Endodermal cell (in vitro differentiated cells): ENCODE results near the gene NT5DC1. TPM values are rescaled to one million over a fixed set of nuclear protein-coding genes. Genes with fewer than 3 reads are reported as not detected.

Experiments used
- DNase-seq: peaks from one replicate; pipeline ENCODE4 v3.0.0-alpha.2; 2017
- H3K27ac ChIP-seq: 2 replicates; pipeline ENCODE4 v1.5.1; 2013; ENCODE audit warnings: mild to moderate bottlenecking, low read depth, low read length, moderate library complexity
- H3K27me3 ChIP-seq: 2 replicates; pipeline ENCODE4 v1.6.1; 2013; ENCODE audit warnings: mild to moderate bottlenecking, low read length, moderate library complexity; ENCODE audit not compliant: insufficient read depth, control insufficient read depth, poor library complexity, severe bottlenecking
- H3K36me3 ChIP-seq: 2 replicates; pipeline ENCODE4 v1.7.0; 2013; ENCODE audit warnings: mild to moderate bottlenecking, low read length, moderate library complexity; ENCODE audit not compliant: control insufficient read depth, insufficient read depth
- H3K4me1 ChIP-seq: one replicate; pipeline ENCODE4 v1.7.0; 2013; ENCODE audit warnings: low read length; ENCODE audit not compliant: control insufficient read depth, insufficient read depth
- H3K4me3 ChIP-seq: 2 replicates; pipeline ENCODE4 v1.5.1; 2013; ENCODE audit warnings: mild to moderate bottlenecking, low read length, moderate library complexity
- H3K9ac ChIP-seq: 2 replicates; pipeline ENCODE4 v1.6.1; 2013; ENCODE audit warnings: mild to moderate bottlenecking, low read length, moderate library complexity; ENCODE audit not compliant: poor library complexity, severe bottlenecking; ENCODE audit errors: extremely low read depth
- H3K9me3 ChIP-seq: 2 replicates; pipeline ENCODE4 v1.6.1; 2013; ENCODE audit warnings: mild to moderate bottlenecking, low read length, moderate library complexity; ENCODE audit not compliant: control insufficient read depth
- H3K27ac Mint-ChIP-seq: 2 replicates; pipeline ENCODE4 v1.8.0; 2020; ENCODE audit warnings: mixed read lengths
- H3K27me3 Mint-ChIP-seq: 2 replicates; pipeline ENCODE4 v1.8.0; 2021; ENCODE audit warnings: mild to moderate bottlenecking, mixed read lengths; ENCODE audit not compliant: insufficient read depth
- H3K36me3 Mint-ChIP-seq: 2 replicates; pipeline ENCODE4 v1.8.0; 2020; ENCODE audit warnings: low read depth, mixed read lengths
- H3K4me1 Mint-ChIP-seq: 2 replicates; pipeline ENCODE4 v1.8.0; 2020; ENCODE audit warnings: mixed read lengths
- H3K4me3 Mint-ChIP-seq: 2 replicates; pipeline ENCODE4 v1.8.0; 2020; ENCODE audit warnings: mild to moderate bottlenecking, moderate library complexity, mixed read lengths
- H3K9me3 Mint-ChIP-seq: 2 replicates; pipeline ENCODE4 v1.8.0; 2020; ENCODE audit warnings: mild to moderate bottlenecking, mixed read lengths
- CTCF ChIP-seq: fragments of 200-600 bp; sonication (generic); conservative IDR thresholded peaks from 2 replicates; pipeline ENCODE4 v1.5.0; 2021; ENCODE audit warnings: antibody characterized with exemption, mild to moderate bottlenecking
- WGBS, 2 experiments: methylation state at CpG; one replicate each; pipeline versions ENCODE4 v1.1.5 to v1.1.7; 2013; ENCODE audit warnings: missing lambda C conversion rate in 2 of 2, mixed read lengths in 1 of 2; ENCODE audit not compliant: insufficient coverage in 1 of 2, insufficient read length in 1 of 2; 5-methylcytosine and 5-hydroxymethylcytosine counted together
- total RNA-seq, 2 donors: library from RNA; stranded (reverse); fragmentation: NEBNext Ultra II Directional in 1 of 2; extraction: Animal tissue kit (Norgen Biotek cat#: 25700) in 1 of 2; gene quantifications; 2 replicates in 1 of 2; 3 replicates in 1 of 2; pipeline ENCODE4 v1.2.1, GENCODE V29; 2021

NT5DC1 gene
- total RNA-seq, 2 donors from 2014 or later = 83.0 to 136 TPM

- peak; percentile 9 for TF ChIP-seq CTCF
- H3K9me3 Mint-ChIP-seq = no peaks in the 10 kb centered on the region
- Histone ChIP-seq H3K9ac (peak within 1 kb of the TSS; percentile 94), H3K4me1 (no peaks in the 10 kb centered on the region), H3K9me3 (no peaks in the 10 kb centered on the region), H3K4me3 (peak within 1 kb of the TSS; percentile 92), H3K27ac (peak within 1 kb of the TSS; percentile 95), H3K27me3 (no peaks in the 10 kb centered on the region), H3K36me3 (peaks cover 23% of the 10 kb centered on the region)
- no peaks in the 10 kb centered on the region for H3K27me3 Mint-ChIP-seq
- peaks cover 32% of the 10 kb centered on the region for H3K4me1 Mint-ChIP-seq
- H3K36me3 Mint-ChIP-seq = peaks cover 25% of the 10 kb centered on the region
- peak within 1 kb of the TSS; percentile 82 for H3K4me3 Mint-ChIP-seq
- DNase-seq = peak; percentile 98
- 0% methylated on average over 21 to 71 of the region's 71 CpGs for WGBS, 2 experiments
- peak within 1 kb of the TSS; percentile 100 for H3K27ac Mint-ChIP-seq
These were observed 178.8 kb downstream of the NT5DC1 start, which contains the start of gene TSPYL1 for GRCh38 chr6:116279232-116280160. Gene TSPYL1, minus strand, starts transcription at chr6:116279930. Its CDS starts 100 bp downstream, at chr6:116279830.

- DNase-seq = no peak
- Histone ChIP-seq H3K27ac (peak overlapping the region; percentile 83), H3K9ac (peak overlapping the region; percentile 94), H3K9me3 (no peaks in the 10 kb centered on the region), H3K27me3 (no peaks in the 10 kb centered on the region), H3K4me3 (peak overlapping the region; percentile 92), H3K4me1 (no peaks in the 10 kb centered on the region), H3K36me3 (peaks cover 20% of the 10 kb centered on the region)
- H3K4me3 Mint-ChIP-seq = peak overlapping the region; percentile 82
- peaks cover 32% of the 10 kb centered on the region for H3K4me1 Mint-ChIP-seq
- peaks cover 4% of the 10 kb centered on the region for H3K9me3 Mint-ChIP-seq
- 52 to 62% methylated on average over 5 to 8 of the region's 8 CpGs for WGBS, 2 experiments
- no peak for TF ChIP-seq CTCF
- H3K27ac Mint-ChIP-seq = peak overlapping the region; percentile 100
- H3K27me3 Mint-ChIP-seq = no peaks in the 10 kb centered on the region
- peaks cover 20% of the 10 kb centered on the region for H3K36me3 Mint-ChIP-seq
These were observed 179.7 kb downstream of the NT5DC1 start for GRCh38 chr6:116280161-116280932.

DNA sequence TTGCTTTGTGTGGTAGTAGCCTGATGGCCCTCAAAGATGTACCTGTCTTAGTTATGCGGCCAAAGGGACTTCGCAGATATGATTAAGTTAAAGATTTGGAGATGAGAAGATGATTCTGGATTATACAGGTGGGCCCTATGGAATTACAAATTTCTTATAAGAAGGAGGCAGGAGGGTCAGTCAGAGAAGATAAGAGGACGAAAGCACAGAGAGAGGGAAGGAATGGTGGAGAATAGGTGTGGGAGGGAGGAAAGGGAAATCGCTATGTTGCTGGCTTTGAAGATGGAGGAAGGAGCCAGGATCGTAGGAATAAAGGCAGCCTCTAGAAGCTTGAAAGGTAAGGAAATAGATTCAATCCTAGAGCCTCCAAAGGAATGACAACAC is 180.3 kb downstream of the NT5DC1 start:
- peak overlapping the region; percentile 100 for H3K27ac Mint-ChIP-seq
- 90 to 100% methylated on average over 4 to 5 of the region's 5 CpGs for WGBS, 2 experiments

More for the DNA sequence above, 180.3 kb downstream of the NT5DC1 start:
- peaks cover 17% of the 10 kb centered on the region for H3K36me3 Mint-ChIP-seq
- no peak for TF ChIP-seq CTCF
- peak overlapping the region; percentile 82 for H3K4me3 Mint-ChIP-seq
- peaks cover 5% of the 10 kb centered on the region for H3K9me3 Mint-ChIP-seq
- peaks cover 17% of the 10 kb centered on the region for H3K36me3 ChIP-seq
- peaks cover 31% of the 10 kb centered on the region for H3K4me1 Mint-ChIP-seq
- H3K4me1 ChIP-seq = no peaks in the 10 kb centered on the region
- H3K4me3 ChIP-seq = peak overlapping the region; percentile 92
- no peak overlapping the region for H3K27ac ChIP-seq
- H3K9ac ChIP-seq = peak overlapping the region; percentile 94
- no peaks in the 10 kb centered on the region for H3K9me3 ChIP-seq
- DNase-seq = no peak
- H3K27me3 ChIP-seq = no peaks in the 10 kb centered on the region
- no peaks in the 10 kb centered on the region for H3K27me3 Mint-ChIP-seq
